Breast epithelium (tissue), 3 donors: Measurements from ENCODE around the gene EIPR1.

Experiments
- POLR2A ChIP-seq: fragments of 450-650 bp; IDR thresholded peaks from one replicate; pipeline ENCODE4 v1.6.1; 2016; ENCODE audit warnings: antibody characterized with exemption, mild to moderate bottlenecking, moderate library complexity
- TF ChIP-seq, protein P1 (sequence below), 3 donors: fragments of 450-650 bp; IDR thresholded peaks; one replicate each; pipeline ENCODE4 v1.5.1; 2016 to 2017; ENCODE audit warnings: antibody characterized with exemption in 3 of 3, mild to moderate bottlenecking in 3 of 3, moderate library complexity in 3 of 3

DNA sequence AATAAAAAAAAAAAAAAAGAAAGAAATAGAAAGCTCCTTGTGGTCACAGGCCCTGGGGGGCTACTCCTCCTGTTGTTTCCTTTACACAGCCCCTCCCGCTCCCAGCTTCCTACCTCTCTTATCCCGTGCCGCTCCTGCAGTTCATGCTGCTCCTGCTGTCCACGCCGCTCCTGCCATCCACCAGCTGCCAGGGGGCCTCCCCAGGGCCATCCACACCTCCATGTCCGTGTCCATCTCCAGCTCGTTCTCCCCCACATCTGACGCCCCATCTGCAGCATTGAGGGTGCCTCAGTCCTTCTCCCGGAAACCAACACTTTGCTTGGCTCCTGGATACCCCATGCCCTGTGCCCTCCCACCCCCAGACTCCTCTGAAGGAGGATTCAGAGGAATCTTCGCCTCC lies 191.7 kb downstream of the EIPR1 start:
- TF ChIP-seq, protein P1, sequence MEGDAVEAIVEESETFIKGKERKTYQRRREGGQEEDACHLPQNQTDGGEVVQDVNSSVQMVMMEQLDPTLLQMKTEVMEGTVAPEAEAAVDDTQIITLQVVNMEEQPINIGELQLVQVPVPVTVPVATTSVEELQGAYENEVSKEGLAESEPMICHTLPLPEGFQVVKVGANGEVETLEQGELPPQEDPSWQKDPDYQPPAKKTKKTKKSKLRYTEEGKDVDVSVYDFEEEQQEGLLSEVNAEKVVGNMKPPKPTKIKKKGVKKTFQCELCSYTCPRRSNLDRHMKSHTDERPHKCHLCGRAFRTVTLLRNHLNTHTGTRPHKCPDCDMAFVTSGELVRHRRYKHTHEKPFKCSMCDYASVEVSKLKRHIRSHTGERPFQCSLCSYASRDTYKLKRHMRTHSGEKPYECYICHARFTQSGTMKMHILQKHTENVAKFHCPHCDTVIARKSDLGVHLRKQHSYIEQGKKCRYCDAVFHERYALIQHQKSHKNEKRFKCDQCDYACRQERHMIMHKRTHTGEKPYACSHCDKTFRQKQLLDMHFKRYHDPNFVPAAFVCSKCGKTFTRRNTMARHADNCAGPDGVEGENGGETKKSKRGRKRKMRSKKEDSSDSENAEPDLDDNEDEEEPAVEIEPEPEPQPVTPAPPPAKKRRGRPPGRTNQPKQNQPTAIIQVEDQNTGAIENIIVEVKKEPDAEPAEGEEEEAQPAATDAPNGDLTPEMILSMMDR (IDR thresholded peaks at IDR 0.05): no peak
- no peak for TF ChIP-seq POLR2A
